A172 (cell line): Measurements from ENCODE around the gene HES4. TPM values are rescaled to one million over a fixed set of nuclear protein-coding genes. Genes with fewer than 3 reads are reported as not detected.
A peak's percentile ranks its signal among the peaks of the same experiment; 100 is the strongest.
"Not testable (repeated sequence)": the region's sequence is repeated elsewhere in the genome, so short reads cannot be mapped to it uniquely, and the experiment has no call there.

Source experiments
- DNase-seq: peaks from one replicate; pipeline ENCODE4 v3.0.0-alpha.2; 2015; ENCODE audit warnings: low spot score
- total RNA-seq: library from RNA; depleted of rRNA; stranded (reverse); fragments of >200 nt; shearing (Covaris generic); gene quantifications from 2 replicates; pipeline ENCODE4 v1.2.3, GENCODE V29; 2014

Gene HES4
- total RNA-seq, 1 experiment from 2014 or later: 10.0 TPM

GRCh38 chr1:1018321-1018685 is 18.4 kb upstream of the HES4 start:
- not testable (repeated sequence) for DNase-seq

GRCh38 chr1:1017397-1018320 is 17.8 kb upstream of the HES4 start:
- not testable (repeated sequence) for DNase-seq

DNA sequence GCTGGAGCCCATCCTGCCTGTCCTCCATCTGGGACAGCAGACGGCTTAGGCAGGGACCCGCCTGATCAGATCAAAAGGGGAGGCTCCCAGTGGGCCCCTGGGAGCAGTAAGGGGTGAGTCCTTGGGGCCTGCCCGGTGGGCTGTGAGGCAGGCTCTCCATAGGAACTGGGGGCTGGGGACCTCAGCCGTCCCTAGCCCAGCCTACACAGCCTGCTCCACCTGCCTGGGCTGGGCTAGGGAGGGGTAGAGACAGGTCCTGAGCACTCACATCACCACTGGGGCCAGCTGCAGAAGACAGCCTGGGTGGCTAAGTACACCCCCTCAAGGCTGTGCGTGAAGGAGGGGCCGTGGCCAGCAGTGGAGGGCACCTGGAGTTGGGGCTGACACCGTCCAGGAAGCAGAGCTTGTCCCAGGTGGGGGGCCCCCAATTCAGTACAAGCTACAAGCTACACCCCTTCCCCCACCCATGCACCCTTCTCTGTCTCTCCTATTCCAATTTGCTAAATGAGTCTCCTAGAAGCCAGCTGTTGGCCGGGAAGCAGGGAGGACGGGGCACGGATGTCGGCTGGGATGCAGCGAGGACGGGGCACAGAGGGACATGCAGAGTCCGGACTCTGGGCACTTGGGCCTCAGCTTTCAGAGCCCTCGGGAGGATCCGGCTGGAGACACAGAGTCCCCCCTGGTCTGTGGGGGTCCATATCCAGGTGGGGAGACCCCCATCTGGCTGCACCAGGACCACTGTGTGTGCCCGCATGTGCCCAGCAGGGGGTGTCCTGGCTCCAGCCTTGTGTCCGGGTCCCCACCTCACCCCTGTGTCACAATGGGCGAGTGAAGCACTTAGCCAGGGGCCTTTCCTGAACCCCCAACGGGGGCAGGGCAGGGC is 15.1 kb upstream of the HES4 start:
- DNase-seq: no peak

DNA sequence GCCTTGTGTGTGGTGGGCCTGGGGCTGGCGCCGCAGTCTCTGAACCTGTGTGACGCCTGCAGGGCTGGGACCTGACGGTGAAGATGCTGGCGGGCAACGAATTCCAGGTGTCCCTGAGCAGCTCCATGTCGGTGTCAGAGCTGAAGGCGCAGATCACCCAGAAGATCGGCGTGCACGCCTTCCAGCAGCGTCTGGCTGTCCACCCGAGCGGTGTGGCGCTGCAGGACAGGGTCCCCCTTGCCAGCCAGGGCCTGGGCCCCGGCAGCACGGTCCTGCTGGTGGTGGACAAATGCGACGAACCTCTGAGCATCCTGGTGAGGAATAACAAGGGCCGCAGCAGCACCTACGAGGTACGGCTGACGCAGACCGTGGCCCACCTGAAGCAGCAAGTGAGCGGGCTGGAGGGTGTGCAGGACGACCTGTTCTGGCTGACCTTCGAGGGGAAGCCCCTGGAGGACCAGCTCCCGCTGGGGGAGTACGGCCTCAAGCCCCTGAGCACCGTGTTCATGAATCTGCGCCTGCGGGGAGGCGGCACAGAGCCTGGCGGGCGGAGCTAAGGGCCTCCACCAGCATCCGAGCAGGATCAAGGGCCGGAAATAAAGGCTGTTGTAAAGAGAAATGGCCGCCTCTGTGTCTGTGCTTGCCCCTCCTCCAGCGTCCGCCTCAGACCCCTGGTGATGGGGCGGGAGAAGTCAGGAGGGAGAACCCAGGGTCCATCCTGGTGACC is 14.2 kb upstream of the HES4 start:
- DNase-seq: no peak

DNA sequence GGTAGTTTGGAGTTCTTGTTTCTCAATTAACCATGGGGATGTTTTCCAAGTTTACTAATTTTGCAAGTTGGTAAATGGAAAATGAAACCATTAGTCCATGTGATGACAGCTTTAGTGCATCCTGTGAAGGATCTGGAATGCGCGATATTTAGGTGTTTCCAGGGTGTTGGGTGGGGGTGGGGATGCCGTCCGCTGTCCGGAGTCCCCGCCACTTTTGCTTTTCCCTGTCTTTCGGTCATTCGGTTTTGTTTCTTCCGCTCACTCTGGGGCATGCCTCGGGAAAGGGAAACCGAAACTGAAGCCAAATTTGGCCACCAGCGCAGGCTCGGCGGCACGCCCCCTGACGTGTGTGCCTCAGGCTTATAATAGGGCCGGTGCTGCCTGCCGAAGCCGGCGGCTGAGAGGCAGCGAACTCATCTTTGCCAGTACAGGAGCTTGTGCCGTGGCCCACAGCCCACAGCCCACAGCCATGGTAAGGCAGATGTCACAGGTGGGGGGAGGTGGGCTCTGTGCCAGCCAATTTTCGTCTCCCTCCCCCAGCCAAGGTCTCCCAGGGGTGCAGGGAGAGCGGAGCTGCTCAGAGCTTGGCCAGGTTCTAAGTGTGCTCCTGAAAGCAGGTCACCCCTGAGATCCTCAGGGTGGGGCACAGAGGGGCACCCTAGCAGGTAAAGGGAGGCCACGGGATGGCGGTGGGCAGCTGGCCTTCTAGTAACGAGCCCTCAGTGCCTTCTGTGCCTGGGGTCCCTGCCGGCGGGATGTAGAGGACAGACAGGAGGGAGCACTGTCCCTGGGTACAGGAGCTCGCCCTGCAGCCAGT is 13.4 kb upstream of the HES4 start, which contains the start of gene ISG15:
TSS of gene ISG15 (plus strand) at position 393 of the 817 bp plus-strand sequence. CDS start at position 470, 77 bp downstream.
- peak; percentile 71 for DNase-seq

- not testable (repeated sequence) for DNase-seq
These were observed 12.8 kb upstream of the HES4 start for GRCh38 chr1:1012736-1013104.

GRCh38 chr1:1011396-1011949 is 11.6 kb upstream of the HES4 start:
- no peak for DNase-seq

DNA sequence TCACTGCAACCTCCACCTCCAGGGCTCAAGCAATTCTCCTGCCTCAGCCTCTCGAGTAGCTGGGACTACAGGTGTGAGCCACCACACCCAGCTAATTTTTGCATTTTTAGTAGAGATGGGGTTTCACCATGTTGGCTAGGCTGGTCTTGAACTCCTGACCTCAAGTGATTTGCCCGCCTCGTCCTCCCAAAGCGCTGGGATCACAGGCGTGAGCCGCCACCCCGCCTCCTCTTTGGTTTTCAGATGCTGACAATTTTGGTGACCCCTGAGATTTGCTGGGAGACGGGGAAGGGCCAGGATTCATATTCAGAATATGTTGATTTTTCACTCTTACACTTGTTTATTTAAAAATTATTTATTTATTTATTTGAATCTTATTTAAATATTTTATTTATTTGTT is 10.2 kb upstream of the HES4 start:
- DNase-seq: not testable (repeated sequence)

- no peak for DNase-seq
These were observed 6.6 kb upstream of the HES4 start for GRCh38 chr1:1006305-1007159.

DNA sequence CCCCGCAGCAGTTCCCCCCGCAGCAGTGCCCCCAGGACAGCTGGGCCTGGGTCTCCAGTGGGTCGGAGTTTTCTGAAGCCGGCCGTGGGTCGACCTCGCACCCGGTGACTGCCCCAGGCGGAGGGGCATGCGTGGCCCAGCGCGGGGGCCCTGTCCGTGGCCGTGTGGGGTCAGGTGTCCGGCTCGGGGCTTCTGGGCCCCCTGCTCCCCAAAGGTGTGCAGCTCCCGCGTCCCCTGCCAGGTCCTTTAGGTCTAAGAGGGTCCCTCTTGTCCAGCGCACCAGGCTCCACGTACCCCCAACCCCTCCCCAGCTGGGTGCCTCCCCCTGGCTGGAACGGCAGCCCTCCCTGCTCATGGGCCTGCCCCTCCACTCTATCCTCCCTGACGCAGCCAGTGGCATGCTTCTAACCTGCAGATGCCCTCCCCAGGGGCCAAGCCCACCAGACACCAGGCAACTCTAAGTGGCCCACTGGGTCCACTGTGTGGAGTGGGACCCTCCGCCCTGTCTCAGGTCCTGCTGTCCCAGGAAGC is 5.9 kb upstream of the HES4 start:
- no peak for DNase-seq

GRCh38 chr1:1004780-1005697 is 5.1 kb upstream of the HES4 start:
- peak; percentile 65 for DNase-seq

DNA sequence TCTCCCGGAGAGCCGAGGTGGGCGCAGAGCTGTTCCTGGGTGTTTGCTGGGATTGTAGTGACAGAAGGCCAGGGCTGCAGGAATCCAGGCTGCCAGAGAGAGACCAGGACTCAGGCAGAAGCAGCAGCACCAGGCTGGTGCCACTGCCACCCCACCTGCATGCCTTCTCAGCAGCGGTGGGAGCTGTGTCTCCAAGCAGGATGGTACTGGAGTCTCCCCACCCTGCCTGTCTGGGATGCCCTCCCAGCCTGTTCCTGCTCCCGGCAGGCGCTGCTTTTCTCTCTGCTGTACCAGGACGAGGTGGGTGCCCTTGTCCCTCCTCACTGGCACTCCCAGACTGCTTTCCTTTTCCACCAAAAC is 4.5 kb upstream of the HES4 start:
- no peak for DNase-seq

- no peak for DNase-seq
These were observed 3.9 kb upstream of the HES4 start for GRCh38 chr1:1003618-1004419.

- no peak for DNase-seq
These were observed 1.3 kb upstream of the HES4 start for GRCh38 chr1:1001057-1001783.

- peak; percentile 51 for DNase-seq
These were observed 610 bp upstream of the HES4 start for GRCh38 chr1:1000357-1001056.

GRCh38 chr1:998995-999724 is 737 bp downstream of the HES4 start:
- no peak for DNase-seq
